Measurements from ENCODE around the gene SLC25A36.

Gene SLC25A36

DNA sequence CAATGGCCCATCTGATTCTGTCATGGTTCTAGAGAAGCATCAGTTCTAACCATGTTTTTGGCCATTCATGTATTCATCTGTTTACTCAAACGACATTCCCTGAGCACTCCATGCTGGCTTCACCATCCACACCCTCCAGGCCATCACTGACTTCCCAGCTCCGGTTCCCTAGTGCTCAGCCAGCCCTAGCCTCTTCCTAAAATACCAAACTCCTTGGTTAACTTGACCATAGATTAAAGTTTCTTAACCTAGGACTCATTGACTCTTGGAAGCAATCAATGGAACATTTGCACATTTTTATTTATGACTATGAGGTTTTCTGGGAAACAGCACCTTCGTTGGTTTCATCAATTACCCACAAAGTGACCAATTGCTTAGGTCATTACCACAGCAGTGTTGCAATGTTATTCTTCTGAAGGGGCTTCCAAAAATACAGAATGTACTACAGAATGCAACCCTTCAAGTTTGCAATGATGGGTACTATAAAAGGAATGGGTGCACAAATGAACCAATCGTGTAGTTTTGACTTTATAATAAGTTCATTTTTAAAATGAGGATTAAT, 27.2 kb upstream of the SLC25A36 start:
- no peaks in the 10 kb centered on the region for H3K36me3 ChIP-seq (ENCODE audit: low read length)
- no peak for TF ChIP-seq EZH2phosphoT487 (conservative IDR thresholded peaks at IDR 0.05; ENCODE audit: low read length)
- TF ChIP-seq, protein P1, sequence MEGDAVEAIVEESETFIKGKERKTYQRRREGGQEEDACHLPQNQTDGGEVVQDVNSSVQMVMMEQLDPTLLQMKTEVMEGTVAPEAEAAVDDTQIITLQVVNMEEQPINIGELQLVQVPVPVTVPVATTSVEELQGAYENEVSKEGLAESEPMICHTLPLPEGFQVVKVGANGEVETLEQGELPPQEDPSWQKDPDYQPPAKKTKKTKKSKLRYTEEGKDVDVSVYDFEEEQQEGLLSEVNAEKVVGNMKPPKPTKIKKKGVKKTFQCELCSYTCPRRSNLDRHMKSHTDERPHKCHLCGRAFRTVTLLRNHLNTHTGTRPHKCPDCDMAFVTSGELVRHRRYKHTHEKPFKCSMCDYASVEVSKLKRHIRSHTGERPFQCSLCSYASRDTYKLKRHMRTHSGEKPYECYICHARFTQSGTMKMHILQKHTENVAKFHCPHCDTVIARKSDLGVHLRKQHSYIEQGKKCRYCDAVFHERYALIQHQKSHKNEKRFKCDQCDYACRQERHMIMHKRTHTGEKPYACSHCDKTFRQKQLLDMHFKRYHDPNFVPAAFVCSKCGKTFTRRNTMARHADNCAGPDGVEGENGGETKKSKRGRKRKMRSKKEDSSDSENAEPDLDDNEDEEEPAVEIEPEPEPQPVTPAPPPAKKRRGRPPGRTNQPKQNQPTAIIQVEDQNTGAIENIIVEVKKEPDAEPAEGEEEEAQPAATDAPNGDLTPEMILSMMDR (IDR thresholded peaks at IDR 0.05; ENCODE audit: insufficient read depth, low read length, poor library complexity, severe bottlenecking): no peak

DNA sequence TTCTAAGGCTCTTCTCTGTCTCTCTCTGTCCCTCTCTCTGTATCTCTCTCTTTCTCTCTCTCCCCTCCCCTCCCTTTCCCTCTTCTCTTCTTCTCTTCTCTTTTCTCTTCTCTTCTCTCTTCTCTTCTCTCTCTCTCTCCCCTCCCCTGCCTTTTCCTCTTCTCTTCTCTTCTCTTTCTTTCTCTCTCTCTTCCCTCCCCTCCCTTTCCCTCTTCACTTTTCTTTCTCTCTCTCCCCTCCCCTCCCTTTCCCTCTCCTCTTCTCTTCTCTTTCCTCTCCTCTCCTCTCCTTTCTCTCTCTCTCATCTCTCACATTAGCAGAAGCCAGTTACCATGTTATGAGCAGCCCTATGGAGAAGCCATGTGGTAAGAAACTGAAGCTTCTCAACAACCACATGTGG, 25.0 kb upstream of the SLC25A36 start:
- Histone ChIP-seq H3K9me3 (ENCODE audit: insufficient read depth, low read length) (no peaks in the 10 kb centered on the region), H3K27me3 (ENCODE audit: low read length) (no peaks in the 10 kb centered on the region), H3K4me3 (ENCODE audit: insufficient read depth, low read length, poor library complexity, severe bottlenecking) (no peak overlapping the region), H3K36me3 (ENCODE audit: low read length) (no peaks in the 10 kb centered on the region), H3K27ac (ENCODE audit: low read depth, low read length) (no peak overlapping the region), H3K9ac (ENCODE audit: low read length) (no peak overlapping the region), H3K79me2 (ENCODE audit: insufficient read depth, low read length) (no peaks in the 10 kb centered on the region), H3F3A (ENCODE audit: insufficient read depth) (no peaks in the 10 kb centered on the region), H3K9me2 (replicated peaks; ENCODE audit: insufficient read depth, low read length) (no peaks in the 10 kb centered on the region), H4K20me1 (ENCODE audit: low read depth, low read length) (no peaks in the 10 kb centered on the region), H2AFZ (ENCODE audit: low read depth, low read length, severe bottlenecking) (no peak overlapping the region), H3K4me2 (ENCODE audit: low read depth, low read length, poor library complexity, severe bottlenecking) (no peak overlapping the region)
- TF ChIP-seq, protein P1 (IDR thresholded peaks at IDR 0.05; ENCODE audit: insufficient read depth, low read length, poor library complexity, severe bottlenecking): no peak
- TF ChIP-seq EZH2phosphoT487 (conservative IDR thresholded peaks at IDR 0.05; ENCODE audit: low read length): no peak

More for the DNA sequence above, 27.2 kb upstream of the SLC25A36 start:
- Histone ChIP-seq H3K9ac (ENCODE audit: low read length) (no peak overlapping the region), H3K9me2 (replicated peaks; ENCODE audit: insufficient read depth, low read length) (no peaks in the 10 kb centered on the region), H3K79me2 (ENCODE audit: insufficient read depth, low read length) (no peaks in the 10 kb centered on the region), H2AFZ (ENCODE audit: low read depth, low read length, severe bottlenecking) (no peak overlapping the region), H3K9me3 (ENCODE audit: insufficient read depth, low read length) (no peaks in the 10 kb centered on the region), H3K27ac (ENCODE audit: low read depth, low read length) (no peak overlapping the region), H3K4me3 (ENCODE audit: insufficient read depth, low read length, poor library complexity, severe bottlenecking) (no peak overlapping the region), H3K4me2 (ENCODE audit: low read depth, low read length, poor library complexity, severe bottlenecking) (no peak overlapping the region), H3K27me3 (ENCODE audit: low read length) (no peaks in the 10 kb centered on the region), H4K20me1 (ENCODE audit: low read depth, low read length) (no peaks in the 10 kb centered on the region), H3F3A (ENCODE audit: insufficient read depth) (no peaks in the 10 kb centered on the region)

DNA sequence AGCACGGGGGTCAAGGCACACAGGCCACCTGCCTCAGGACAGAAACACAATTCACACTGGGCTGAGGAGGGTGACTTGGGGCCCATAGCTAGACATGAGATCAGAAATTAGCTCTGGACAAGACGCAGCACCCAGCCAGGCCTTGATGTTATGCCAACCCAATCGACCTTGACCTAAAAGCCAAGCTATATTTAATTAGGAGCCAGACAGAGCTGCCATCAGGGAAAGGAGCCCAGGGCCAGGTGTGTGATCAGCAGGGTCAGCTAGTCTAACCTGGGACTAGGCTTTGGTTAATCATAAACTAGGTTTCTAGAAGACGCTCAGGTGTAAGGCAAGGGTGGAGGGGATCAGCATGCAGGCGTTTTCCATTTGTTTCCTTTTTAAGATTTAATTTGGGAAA, 23.9 kb upstream of the SLC25A36 start:
- H3K27ac ChIP-seq (ENCODE audit: low read depth, low read length): no peak overlapping the region
- TF ChIP-seq EZH2phosphoT487 (conservative IDR thresholded peaks at IDR 0.05; ENCODE audit: low read length): no peak
- TF ChIP-seq, protein P1 (IDR thresholded peaks at IDR 0.05; ENCODE audit: insufficient read depth, low read length, poor library complexity, severe bottlenecking): no peak
- no peaks in the 10 kb centered on the region for H3K9me2 ChIP-seq (replicated peaks; ENCODE audit: insufficient read depth, low read length)
- no peaks in the 10 kb centered on the region for H3K27me3 ChIP-seq (ENCODE audit: low read length)
- no peak overlapping the region for H2AFZ ChIP-seq (ENCODE audit: low read depth, low read length, severe bottlenecking)
- H4K20me1 ChIP-seq (ENCODE audit: low read depth, low read length): no peaks in the 10 kb centered on the region
- H3F3A ChIP-seq (ENCODE audit: insufficient read depth): no peaks in the 10 kb centered on the region
- H3K9ac ChIP-seq (ENCODE audit: low read length): no peak overlapping the region
- no peaks in the 10 kb centered on the region for H3K36me3 ChIP-seq (ENCODE audit: low read length)
- no peak overlapping the region for H3K4me3 ChIP-seq (ENCODE audit: insufficient read depth, low read length, poor library complexity, severe bottlenecking)
- no peak overlapping the region for H3K4me2 ChIP-seq (ENCODE audit: low read depth, low read length, poor library complexity, severe bottlenecking)
- H3K9me3 ChIP-seq (ENCODE audit: insufficient read depth, low read length): no peaks in the 10 kb centered on the region
- no peaks in the 10 kb centered on the region for H3K79me2 ChIP-seq (ENCODE audit: insufficient read depth, low read length)
